Pulmonary artery endothelial cell (primary cell): ENCODE results near the gene SLC9A1. TPM values are rescaled to one million over a fixed set of nuclear protein-coding genes. Genes with fewer than 3 reads are reported as not detected.

Source experiments
- DNase-seq: peaks from one replicate; pipeline ENCODE4 v3.0.0-alpha.2; 2011; ENCODE audit warnings: low read depth, low spot score
- total RNA-seq: library from RNA; depleted of rRNA; stranded (reverse); fragments of >200 nt; gene quantifications from 2 replicates; pipeline ENCODE4 v1.2.3, GENCODE V29; 2014

Gene SLC9A1
- total RNA-seq, 1 donor from 2014 or later: 8.2 TPM

GRCh38 chr1:27071049-27071416, 83.9 kb downstream of the SLC9A1 start:
- DNase-seq: no peak

- DNase-seq: no peak
Measured at GRCh38 chr1:27070390-27071048, 84.4 kb downstream of the SLC9A1 start.

- DNase-seq: no peak
Measured at GRCh38 chr1:27068922-27069321, 86.0 kb downstream of the SLC9A1 start.

- DNase-seq: no peak
Measured at GRCh38 chr1:27065999-27066630, 88.8 kb downstream of the SLC9A1 start.

- no peak for DNase-seq
Measured at GRCh38 chr1:27060891-27061290, 94.0 kb downstream of the SLC9A1 start.

GRCh38 chr1:27058966-27059669, 95.8 kb downstream of the SLC9A1 start:
- no peak for DNase-seq

- no peak for DNase-seq
Measured at GRCh38 chr1:27057801-27058625, 96.9 kb downstream of the SLC9A1 start.

GRCh38 chr1:27057389-27057788, 97.5 kb downstream of the SLC9A1 start:
- no peak for DNase-seq

- DNase-seq: no peak
Measured at GRCh38 chr1:27053977-27054753, 100.8 kb downstream of the SLC9A1 start.

GRCh38 chr1:27052527-27052926, 102.4 kb downstream of the SLC9A1 start:
- DNase-seq: no peak

- DNase-seq: no peak
Measured at GRCh38 chr1:27049607-27050006, 105.3 kb downstream of the SLC9A1 start.

- no peak for DNase-seq
Measured at GRCh38 chr1:27049100-27049499, 105.8 kb downstream of the SLC9A1 start.

Other genes starting within 250 kb of the SLC9A1 start
- gene NR0B2, start 241.2 kb downstream of the SLC9A1 start, total RNA-seq: not detected in 2 replicates
- gene NUDC, start 233.4 kb downstream of the SLC9A1 start, total RNA-seq: 55.1 and 72.5 TPM in 2 replicates
- gene KDF1, start 194.7 kb downstream of the SLC9A1 start, total RNA-seq: not detected in 2 replicates
- 10.9 and 12.3 TPM in 2 replicates for gene TRNP1, start 161.4 kb downstream of the SLC9A1 start, total RNA-seq
- gene TENT5B, start 142.3 kb downstream of the SLC9A1 start, total RNA-seq: 0.59 and 0.71 TPM in 2 replicates
- 18.3 and 22.3 TPM in 2 replicates for gene WDTC1, start 79.5 kb upstream of the SLC9A1 start, total RNA-seq
- gene TMEM222, start 167.0 kb upstream of the SLC9A1 start, total RNA-seq: 26.3 and 33.2 TPM in 2 replicates
- gene SYTL1, start 186.9 kb upstream of the SLC9A1 start, total RNA-seq: under 0.01 and 0.78 TPM in 2 replicates
- gene MAP3K6, start 211.8 kb upstream of the SLC9A1 start, total RNA-seq: 10.0 and 10.4 TPM in 2 replicates
- gene FCN3, start 219.7 kb upstream of the SLC9A1 start, total RNA-seq: 0.07 TPM in 1 of 2 replicates, not detected in the other
- not detected in 2 replicates for gene CD164L2, start 228.2 kb upstream of the SLC9A1 start, total RNA-seq
- gene GPR3, start 237.5 kb upstream of the SLC9A1 start, total RNA-seq: 0.49 and 0.86 TPM in 2 replicates